Parathyroid adenoma (tissue), 2 donors: ENCODE measurements around the gene CDS2.

ENCODE experiments used
- H2AFZ ChIP-seq: fragments of 300-600 bp; sonication (generic); one replicate; pipeline ENCODE4 v1.7.0; 2017; ENCODE audit warnings: antibody characterized with exemption, mild to moderate bottlenecking
- H3K27ac ChIP-seq: fragments of 300-600 bp; sonication (generic); one replicate; pipeline ENCODE4 v1.7.0; 2017
- H3K27me3 ChIP-seq: fragments of 300-600 bp; sonication (generic); one replicate; pipeline ENCODE4 v1.7.0; 2017; ENCODE audit warnings: low read length; ENCODE audit not compliant: control insufficient read depth, insufficient read depth
- H3K36me3 ChIP-seq: fragments of 300-600 bp; sonication (generic); one replicate; pipeline ENCODE4 v1.7.0; 2017; ENCODE audit warnings: low read length; ENCODE audit not compliant: control insufficient read depth, insufficient read depth
- H3K4me1 ChIP-seq: fragments of 300-600 bp; sonication (generic); one replicate; pipeline ENCODE4 v1.7.0; 2017; ENCODE audit warnings: control low read depth
- H3K4me2 ChIP-seq: fragments of 300-600 bp; sonication (generic); one replicate; pipeline ENCODE4 v1.7.0; 2017; ENCODE audit warnings: low read length
- H3K4me3 ChIP-seq: fragments of 300-600 bp; sonication (generic); one replicate; pipeline ENCODE4 v1.7.0; 2017; ENCODE audit warnings: low read depth, low read length
- H3K79me2 ChIP-seq: fragments of 300-600 bp; sonication (generic); one replicate; pipeline ENCODE4 v1.7.0; 2017; ENCODE audit warnings: control low read depth
- H3K9ac ChIP-seq: fragments of 300-600 bp; sonication (generic); one replicate; pipeline ENCODE4 v1.7.0; 2017; ENCODE audit warnings: mild to moderate bottlenecking
- H3K9me3 ChIP-seq: fragments of 300-600 bp; sonication (generic); one replicate; pipeline ENCODE4 v1.7.0; 2017; ENCODE audit warnings: low read length; ENCODE audit not compliant: control insufficient read depth
- TF ChIP-seq, protein P1 (sequence below): fragments of 300-600 bp; sonication (generic); IDR thresholded peaks from one replicate; pipeline ENCODE4 v1.7.0; 2017; ENCODE audit warnings: antibody characterized with exemption, mild to moderate bottlenecking
- donor health status: primary hyperparathyroidism.

CDS2 gene

GRCh38 chr20:5122873-5123260 lies 3.9 kb upstream of the CDS2 start:
- H3K4me3 ChIP-seq: no peak overlapping the region
- no peaks in the 10 kb centered on the region for H3K9me3 ChIP-seq
- H3K36me3 ChIP-seq: no peaks in the 10 kb centered on the region
- no peaks in the 10 kb centered on the region for H3K27me3 ChIP-seq
- TF ChIP-seq, protein P1, sequence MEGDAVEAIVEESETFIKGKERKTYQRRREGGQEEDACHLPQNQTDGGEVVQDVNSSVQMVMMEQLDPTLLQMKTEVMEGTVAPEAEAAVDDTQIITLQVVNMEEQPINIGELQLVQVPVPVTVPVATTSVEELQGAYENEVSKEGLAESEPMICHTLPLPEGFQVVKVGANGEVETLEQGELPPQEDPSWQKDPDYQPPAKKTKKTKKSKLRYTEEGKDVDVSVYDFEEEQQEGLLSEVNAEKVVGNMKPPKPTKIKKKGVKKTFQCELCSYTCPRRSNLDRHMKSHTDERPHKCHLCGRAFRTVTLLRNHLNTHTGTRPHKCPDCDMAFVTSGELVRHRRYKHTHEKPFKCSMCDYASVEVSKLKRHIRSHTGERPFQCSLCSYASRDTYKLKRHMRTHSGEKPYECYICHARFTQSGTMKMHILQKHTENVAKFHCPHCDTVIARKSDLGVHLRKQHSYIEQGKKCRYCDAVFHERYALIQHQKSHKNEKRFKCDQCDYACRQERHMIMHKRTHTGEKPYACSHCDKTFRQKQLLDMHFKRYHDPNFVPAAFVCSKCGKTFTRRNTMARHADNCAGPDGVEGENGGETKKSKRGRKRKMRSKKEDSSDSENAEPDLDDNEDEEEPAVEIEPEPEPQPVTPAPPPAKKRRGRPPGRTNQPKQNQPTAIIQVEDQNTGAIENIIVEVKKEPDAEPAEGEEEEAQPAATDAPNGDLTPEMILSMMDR: no peak
- H3K27ac ChIP-seq: no peak overlapping the region
- H2AFZ ChIP-seq: no peak overlapping the region
- H3K79me2 ChIP-seq: peaks cover 9% of the 10 kb centered on the region
- H3K4me2 ChIP-seq: no peak overlapping the region
- H3K9ac ChIP-seq: no peak overlapping the region
- H3K4me1 ChIP-seq: peaks cover 14% of the 10 kb centered on the region

DNA sequence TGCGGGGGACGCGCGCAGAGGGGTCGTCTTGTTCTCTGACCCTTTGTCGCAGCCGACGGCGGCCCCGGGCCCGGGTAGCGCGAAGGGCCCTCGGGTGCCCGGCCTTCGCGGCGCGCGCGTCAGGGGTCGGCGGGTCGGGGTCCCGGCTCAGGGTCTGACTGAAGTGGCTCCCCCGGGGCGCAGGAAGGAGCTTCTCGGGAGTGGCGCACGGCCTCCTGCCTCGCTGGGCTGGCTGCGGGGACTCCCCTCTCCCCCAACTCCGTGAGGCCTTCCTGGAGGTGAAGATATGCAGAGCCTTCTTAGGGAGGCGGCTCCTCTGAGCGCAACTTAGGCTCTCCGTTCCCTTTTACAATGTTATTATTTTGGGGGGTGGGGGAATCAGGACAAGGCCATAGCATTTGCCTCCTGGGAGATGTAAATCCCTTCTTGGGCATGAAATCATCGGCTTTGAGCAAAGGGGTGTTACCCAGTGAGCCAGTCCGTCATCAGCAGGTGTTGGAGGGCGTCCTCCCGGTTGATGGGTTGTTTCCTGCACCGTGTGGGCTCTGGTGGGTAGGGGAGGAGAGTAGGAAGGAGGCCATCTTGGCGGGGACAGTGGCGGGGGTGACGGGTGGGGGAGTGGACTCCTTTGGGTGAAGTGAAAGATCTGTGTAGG lies 523 bp downstream of the CDS2 start:
- TF ChIP-seq, protein P1: no peak
- H3K4me1 ChIP-seq: peaks cover 13% of the 10 kb centered on the region
- no peaks in the 10 kb centered on the region for H3K36me3 ChIP-seq
- peak overlapping the region; percentile 85 for H2AFZ ChIP-seq
- H3K4me3 ChIP-seq: peak overlapping the region; percentile 84
- H3K79me2 ChIP-seq: peaks cover 25% of the 10 kb centered on the region
- no peaks in the 10 kb centered on the region for H3K9me3 ChIP-seq
- peak overlapping the region; percentile 87 for H3K9ac ChIP-seq
- peak overlapping the region; percentile 80 for H3K27ac ChIP-seq
- H3K27me3 ChIP-seq: no peaks in the 10 kb centered on the region
- H3K4me2 ChIP-seq: peak overlapping the region; percentile 73

DNA sequence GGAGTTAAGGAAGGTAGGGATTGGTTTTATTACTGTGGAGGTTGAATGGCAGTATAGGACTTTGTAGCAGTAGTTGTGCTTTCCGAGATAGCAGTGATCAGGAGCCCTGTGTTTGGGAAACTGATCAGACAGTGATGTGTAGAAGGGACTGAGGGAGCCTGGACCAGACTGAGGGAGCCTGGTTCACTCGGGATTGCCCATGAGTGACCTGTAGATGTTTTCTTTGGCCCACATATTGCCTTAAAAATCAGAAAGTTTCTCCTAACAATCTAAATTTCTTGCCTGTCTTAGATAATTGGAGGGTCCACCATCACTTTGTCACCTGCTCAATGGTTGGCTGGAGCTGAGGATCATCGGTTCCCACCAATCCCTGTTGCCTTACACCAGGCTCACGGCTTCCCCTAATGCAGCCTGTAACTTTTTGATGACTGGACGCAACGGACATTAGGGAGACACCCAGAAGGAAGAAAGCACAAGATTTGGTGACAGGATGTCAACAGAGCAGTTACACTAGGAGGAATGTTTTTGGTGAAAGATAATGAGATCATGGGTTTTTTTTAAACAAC lies 1.1 kb downstream of the CDS2 start:
- TF ChIP-seq, protein P1: no peak
- H3K9ac ChIP-seq: no peak overlapping the region
- peak overlapping the region; percentile 84 for H3K4me3 ChIP-seq
- no peaks in the 10 kb centered on the region for H3K9me3 ChIP-seq
- H3K36me3 ChIP-seq: no peaks in the 10 kb centered on the region
- H2AFZ ChIP-seq: peak overlapping the region; percentile 85
- H3K79me2 ChIP-seq: peaks cover 26% of the 10 kb centered on the region
- H3K4me1 ChIP-seq: peaks cover 13% of the 10 kb centered on the region
- no peaks in the 10 kb centered on the region for H3K27me3 ChIP-seq
- peak overlapping the region; percentile 73 for H3K4me2 ChIP-seq
- H3K27ac ChIP-seq: peak overlapping the region; percentile 80

DNA sequence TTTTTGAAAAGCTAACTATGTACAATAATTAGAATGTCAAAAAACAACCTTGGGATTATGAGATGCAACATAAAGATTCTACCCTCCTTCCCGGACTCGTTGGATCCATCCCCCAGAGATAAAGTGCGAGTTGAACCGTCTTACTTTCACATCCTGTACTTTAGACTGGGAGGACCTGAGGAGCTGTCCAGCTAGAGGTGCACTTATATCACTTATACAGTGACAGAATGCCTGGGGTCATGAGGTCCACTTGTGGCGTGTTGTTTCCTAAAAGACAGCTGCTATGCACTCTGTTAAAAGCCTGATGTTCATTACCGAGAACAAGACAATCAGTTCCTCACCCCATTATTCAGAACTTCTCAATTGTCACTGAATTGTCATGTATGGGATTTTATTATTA lies 2.1 kb downstream of the CDS2 start:
- Histone ChIP-seq H3K27me3 (no peaks in the 10 kb centered on the region), H3K4me3 (no peak overlapping the region), H3K4me1 (peaks cover 13% of the 10 kb centered on the region), H3K36me3 (no peaks in the 10 kb centered on the region), H3K9ac (no peak overlapping the region), H3K9me3 (no peaks in the 10 kb centered on the region), H3K79me2 (peaks cover 34% of the 10 kb centered on the region), H2AFZ (no peak overlapping the region), H3K27ac (no peak overlapping the region), H3K4me2 (no peak overlapping the region)
- TF ChIP-seq, protein P1: no peak

DNA sequence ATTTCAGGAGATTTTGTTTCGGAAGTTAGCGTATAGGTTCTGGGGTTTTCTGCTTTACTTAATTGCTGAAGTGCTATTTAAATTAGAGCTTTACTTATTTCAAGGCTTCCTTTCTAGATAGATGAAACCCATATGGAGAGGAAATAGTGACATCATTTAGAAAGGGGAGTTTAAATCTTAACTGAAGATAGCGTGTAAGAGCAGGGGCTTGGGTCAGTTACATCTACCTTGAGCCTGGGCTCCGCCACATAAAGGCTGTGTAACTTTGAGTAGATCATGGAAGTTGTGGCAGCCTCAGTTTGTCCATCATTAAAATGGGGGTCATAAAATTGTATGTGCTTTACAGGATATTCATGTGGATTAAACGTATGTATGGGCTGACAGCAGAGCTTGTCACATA lies 4.7 kb downstream of the CDS2 start:
- H3K4me3 ChIP-seq: no peak overlapping the region
- H3K9me3 ChIP-seq: no peaks in the 10 kb centered on the region
- TF ChIP-seq, protein P1: no peak
- H3K79me2 ChIP-seq: peaks cover 55% of the 10 kb centered on the region
- no peak overlapping the region for H3K27ac ChIP-seq
- no peaks in the 10 kb centered on the region for H3K27me3 ChIP-seq
- no peak overlapping the region for H3K4me2 ChIP-seq
- H2AFZ ChIP-seq: no peak overlapping the region
- no peak overlapping the region for H3K9ac ChIP-seq
- no peaks in the 10 kb centered on the region for H3K36me3 ChIP-seq
- H3K4me1 ChIP-seq: peaks cover 11% of the 10 kb centered on the region
